Putamen (tissue), 1 donor: ENCODE results near the gene ELSPBP1.
"Not testable (repeated sequence)": the region's sequence is repeated elsewhere in the genome, so short reads cannot be mapped to it uniquely, and the experiment has no call there.

ENCODE experiments used
- DNase-seq: peaks from one replicate; pipeline ENCODE4 v3.0.0-alpha.2; 2016; ENCODE audit warnings: low spot score

Gene ELSPBP1

GRCh38 chr19:48043675-48044258 is 49.3 kb downstream of the ELSPBP1 start, which contains the start of gene CABP5:
TSS of gene CABP5 (minus strand) at chr19:48044079. CDS start at chr19:48043922, 157 bp downstream.
- DNase-seq = no peak

- DNase-seq = no peak
Observed at GRCh38 chr19:48044561-48044960, 50.1 kb downstream of the ELSPBP1 start.

- DNase-seq = no peak
Observed at GRCh38 chr19:48051335-48052033, 57.1 kb downstream of the ELSPBP1 start.

- no peak for DNase-seq
Observed at GRCh38 chr19:48053076-48053475, 58.6 kb downstream of the ELSPBP1 start.

- no peak for DNase-seq
Observed at GRCh38 chr19:48053856-48054255, 59.4 kb downstream of the ELSPBP1 start.

- peak; percentile 21 for DNase-seq
Observed at GRCh38 chr19:48059331-48059730, 64.9 kb downstream of the ELSPBP1 start.

GRCh38 chr19:48060381-48060780 is 65.9 kb downstream of the ELSPBP1 start:
- no peak for DNase-seq

GRCh38 chr19:48061401-48062344 is 67.2 kb downstream of the ELSPBP1 start:
- no peak for DNase-seq

GRCh38 chr19:48064509-48064908 is 70.1 kb downstream of the ELSPBP1 start:
- no peak for DNase-seq

GRCh38 chr19:48069435-48069834 is 75.0 kb downstream of the ELSPBP1 start:
- no peak for DNase-seq

GRCh38 chr19:48070177-48070769 is 75.8 kb downstream of the ELSPBP1 start:
- DNase-seq = not testable (repeated sequence)
